Measurements from ENCODE around the gene CKS2. TPM values are rescaled to one million over a fixed set of nuclear protein-coding genes. Genes with fewer than 3 reads are reported as not detected.
A peak's percentile ranks its signal among the peaks of the same experiment; 100 is the strongest.

Gene CKS2
- total RNA-seq, 1 experiment from 2014 or later, result 93.8 TPM

DNA sequence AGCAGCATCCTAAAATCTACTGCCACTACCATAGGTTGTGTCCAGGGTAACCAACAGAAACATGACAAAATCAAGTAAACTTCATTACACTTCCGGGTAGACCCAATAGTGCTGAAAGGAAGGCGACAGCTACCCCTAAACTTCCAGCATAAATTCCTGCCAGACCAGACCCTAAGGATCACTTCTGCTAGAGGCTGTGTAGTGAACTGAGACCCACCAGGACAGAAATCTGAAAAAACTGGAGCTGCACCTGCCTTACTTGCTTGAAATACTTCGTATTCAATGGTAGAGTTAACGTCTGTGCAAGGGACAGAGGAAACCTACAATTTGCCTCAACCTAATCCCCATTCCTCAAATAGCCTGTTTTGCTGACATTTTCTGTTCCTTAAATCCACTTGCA, 6.3 kb downstream of the CKS2 start:
- no peaks in the 10 kb centered on the region for H3K9me3 ChIP-seq
- H3K27ac Mint-ChIP-seq (ENCODE audit: unreplicated experiment), result peak overlapping the region; percentile 89
- peaks cover 8% of the 10 kb centered on the region for H3K4me1 Mint-ChIP-seq (ENCODE audit: low read depth, unreplicated experiment)
- no peak for DNase-seq
- TF ChIP-seq, protein P1, sequence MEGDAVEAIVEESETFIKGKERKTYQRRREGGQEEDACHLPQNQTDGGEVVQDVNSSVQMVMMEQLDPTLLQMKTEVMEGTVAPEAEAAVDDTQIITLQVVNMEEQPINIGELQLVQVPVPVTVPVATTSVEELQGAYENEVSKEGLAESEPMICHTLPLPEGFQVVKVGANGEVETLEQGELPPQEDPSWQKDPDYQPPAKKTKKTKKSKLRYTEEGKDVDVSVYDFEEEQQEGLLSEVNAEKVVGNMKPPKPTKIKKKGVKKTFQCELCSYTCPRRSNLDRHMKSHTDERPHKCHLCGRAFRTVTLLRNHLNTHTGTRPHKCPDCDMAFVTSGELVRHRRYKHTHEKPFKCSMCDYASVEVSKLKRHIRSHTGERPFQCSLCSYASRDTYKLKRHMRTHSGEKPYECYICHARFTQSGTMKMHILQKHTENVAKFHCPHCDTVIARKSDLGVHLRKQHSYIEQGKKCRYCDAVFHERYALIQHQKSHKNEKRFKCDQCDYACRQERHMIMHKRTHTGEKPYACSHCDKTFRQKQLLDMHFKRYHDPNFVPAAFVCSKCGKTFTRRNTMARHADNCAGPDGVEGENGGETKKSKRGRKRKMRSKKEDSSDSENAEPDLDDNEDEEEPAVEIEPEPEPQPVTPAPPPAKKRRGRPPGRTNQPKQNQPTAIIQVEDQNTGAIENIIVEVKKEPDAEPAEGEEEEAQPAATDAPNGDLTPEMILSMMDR (IDR thresholded peaks at IDR 0.05; ENCODE audit: insufficient read depth in 1 of 2, low read depth in 1 of 2, low read length in 1 of 2, severe bottlenecking in 1 of 2, unreplicated experiment in 1 of 2), result no peak
- H3K4me3 Mint-ChIP-seq (ENCODE audit: unreplicated experiment), result peak overlapping the region; percentile 73
- no peaks in the 10 kb centered on the region for H3K27me3 Mint-ChIP-seq (ENCODE audit: insufficient read depth, unreplicated experiment)
- intact Hi-C loops (cut with micrococcal nuclease; ENCODE audit: unreplicated experiment), result loop anchor here (10.0 kb wide), 1 partner anchor 132 kb away; no protein-coding TSS in a partner anchor
- H3K36me3 ChIP-seq (ENCODE audit: control insufficient read depth, insufficient read depth, low read length), result no peaks in the 10 kb centered on the region
- peaks cover 51% of the 10 kb centered on the region for H3K36me3 Mint-ChIP-seq (ENCODE audit: insufficient read depth, unreplicated experiment)
- H3K4me3 ChIP-seq (ENCODE audit: low read depth, low read length), result no peak overlapping the region
- no peaks in the 10 kb centered on the region for H3K9me3 Mint-ChIP-seq (ENCODE audit: unreplicated experiment)
- BruUV-seq (replicated peaks), result no TSS peak
- CTCF ChIA-PET, result no interaction called here
- POLR2A ChIA-PET, result no interaction called here
- no peaks in the 10 kb centered on the region for H3K27me3 ChIP-seq (replicated peaks; ENCODE audit: control insufficient read depth, insufficient read depth, low read length)
- peaks cover 6% of the 10 kb centered on the region; the same call in 1 of the 2 replicates for H3K4me1 ChIP-seq

DNA sequence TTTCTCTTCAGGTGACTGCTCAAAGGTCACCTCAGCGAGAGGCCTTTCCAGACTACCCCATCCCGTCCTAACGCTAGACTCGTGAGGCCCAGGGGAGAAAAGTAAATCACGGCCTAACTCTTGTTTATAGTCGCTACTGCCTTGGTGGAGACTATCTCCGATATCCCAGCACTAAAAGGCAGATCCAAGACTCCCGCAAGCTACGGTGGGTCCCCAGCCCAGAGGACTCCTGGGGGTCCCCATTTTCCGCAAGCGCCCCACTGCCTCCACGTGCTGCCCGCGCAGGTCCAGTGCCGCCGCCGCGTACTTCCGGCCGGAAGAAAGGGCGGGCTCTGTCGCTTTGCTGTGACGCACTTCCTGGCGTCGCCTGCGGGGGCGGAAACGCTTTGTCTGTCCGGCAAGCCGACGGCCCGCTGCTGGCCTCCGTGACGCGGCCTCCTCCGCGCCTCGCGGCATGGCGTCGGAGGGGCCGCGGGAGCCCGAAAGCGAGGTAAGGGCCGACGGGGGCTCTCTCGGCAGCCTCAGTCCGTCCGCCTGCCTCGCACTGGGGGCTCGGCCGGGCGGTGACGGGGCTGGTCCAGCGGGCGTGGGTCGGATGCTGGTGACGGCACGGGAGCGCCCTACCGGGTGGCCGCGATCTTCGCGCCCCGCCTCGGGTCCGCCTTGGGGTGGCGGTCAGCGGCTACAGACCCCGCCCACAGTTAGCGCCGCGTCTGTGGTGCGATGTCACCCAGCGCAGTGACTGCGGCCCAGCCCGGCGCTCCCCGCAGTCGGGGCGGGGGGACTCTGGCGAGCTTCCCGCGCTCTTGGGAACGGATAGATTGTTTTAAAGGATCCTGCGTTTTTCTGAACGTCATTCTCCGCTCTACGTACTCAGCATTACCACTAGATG, 7.4 kb downstream of the CKS2 start, which contains the start of gene SECISBP2:
Gene SECISBP2, plus strand, starts transcription at position 378 of the 892 bp plus-strand sequence. Its CDS starts 77 bp downstream, at position 455.
- no peaks in the 10 kb centered on the region for H3K9me3 Mint-ChIP-seq (ENCODE audit: unreplicated experiment)
- Histone ChIP-seq H3K27me3 (replicated peaks; ENCODE audit: control insufficient read depth, insufficient read depth, low read length) (no peaks in the 10 kb centered on the region), H3K36me3 (ENCODE audit: control insufficient read depth, insufficient read depth, low read length) (no peaks in the 10 kb centered on the region), H3K9me3 (no peaks in the 10 kb centered on the region), H3K4me3 (ENCODE audit: low read depth, low read length) (peak within 1 kb of the TSS; percentile 64), H3K4me1 (peaks cover 14% of the 10 kb centered on the region)
- DNase-seq, result peak; percentile 91 to 92
- no TSS peak for BruUV-seq (replicated peaks)
- peaks cover 19% of the 10 kb centered on the region for H3K4me1 Mint-ChIP-seq (ENCODE audit: low read depth, unreplicated experiment)
- no peaks in the 10 kb centered on the region for H3K27me3 Mint-ChIP-seq (ENCODE audit: insufficient read depth, unreplicated experiment)
- H3K36me3 Mint-ChIP-seq (ENCODE audit: insufficient read depth, unreplicated experiment), result peaks cover 47% of the 10 kb centered on the region
- peak within 1 kb of the TSS; percentile 89 for H3K27ac Mint-ChIP-seq (ENCODE audit: unreplicated experiment)
- intact Hi-C loops (cut with micrococcal nuclease; ENCODE audit: unreplicated experiment), result loop anchor here (1.0 to 10.0 kb wide), 2 partner anchors 134 to 231 kb away; no protein-coding TSS in a partner anchor
- peak within 1 kb of the TSS; percentile 73 for H3K4me3 Mint-ChIP-seq (ENCODE audit: unreplicated experiment)
- POLR2A ChIA-PET, result no interaction called here
- TF ChIP-seq, protein P1 (IDR thresholded peaks at IDR 0.05; ENCODE audit: insufficient read depth in 1 of 2, low read depth in 1 of 2, low read length in 1 of 2, severe bottlenecking in 1 of 2, unreplicated experiment in 1 of 2), result peak in 1 of 2 experiments; percentile 48
- CTCF ChIA-PET, result interaction anchor here (0.6 to 1.6 kb wide), 4 partner anchors 9 to 784 kb away, joined by 3 to 4 read pairs (median 3); no protein-coding TSS in a partner anchor

DNA sequence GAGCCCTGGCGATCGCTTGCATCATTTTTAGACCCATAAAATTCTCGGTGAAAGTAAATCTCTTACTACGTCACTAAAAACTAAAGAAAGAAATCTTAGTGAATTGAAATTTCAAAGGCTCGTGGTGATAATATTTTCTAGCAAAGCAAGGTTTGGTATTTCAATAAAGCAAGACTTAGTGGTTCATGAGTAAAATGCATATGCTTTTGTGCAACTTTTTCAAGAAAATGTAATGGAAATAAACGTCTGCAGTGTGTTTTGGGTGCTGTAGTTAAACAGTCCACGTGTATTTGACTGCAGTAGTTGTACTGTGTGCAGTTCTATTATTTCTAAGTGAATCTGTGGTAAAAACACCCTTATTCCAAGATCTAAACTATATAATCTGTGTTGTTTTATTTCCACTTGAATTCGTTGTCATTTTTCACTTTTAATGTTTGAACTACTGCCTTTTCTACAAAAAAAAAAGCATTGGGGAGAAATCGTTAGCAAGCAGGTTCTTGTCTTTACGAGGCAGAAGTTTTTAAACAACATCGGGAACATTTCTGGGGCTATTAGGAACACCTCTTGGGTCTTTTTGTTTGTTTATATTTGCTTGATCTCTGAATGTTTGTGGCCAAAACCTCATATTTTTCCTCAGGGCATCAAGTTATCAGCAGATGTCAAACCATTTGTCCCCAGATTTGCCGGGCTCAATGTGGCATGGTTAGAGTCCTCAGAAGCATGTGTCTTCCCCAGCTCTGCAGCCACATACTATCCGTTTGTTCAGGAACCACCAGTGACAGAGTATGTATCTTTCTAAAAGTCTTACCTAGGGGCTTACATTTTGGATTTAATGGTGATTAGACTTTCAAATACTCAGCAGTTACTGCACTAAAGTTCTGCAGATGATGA, 8.3 kb downstream of the CKS2 start:
- intact Hi-C loops (cut with micrococcal nuclease; ENCODE audit: unreplicated experiment), result loop anchor here (10.0 kb wide), 1 partner anchor 134 kb away; no protein-coding TSS in a partner anchor
- TF ChIP-seq, protein P1 (IDR thresholded peaks at IDR 0.05; ENCODE audit: insufficient read depth in 1 of 2, low read depth in 1 of 2, low read length in 1 of 2, severe bottlenecking in 1 of 2, unreplicated experiment in 1 of 2), result no peak
- peaks cover 47% of the 10 kb centered on the region for H3K36me3 Mint-ChIP-seq (ENCODE audit: insufficient read depth, unreplicated experiment)

More for the DNA sequence above, 8.3 kb downstream of the CKS2 start:
- POLR2A ChIA-PET, result no interaction called here
- CTCF ChIA-PET, result interaction anchor here (0.6 to 1.6 kb wide), 3 partner anchors 229 to 783 kb away, joined by 3 to 4 read pairs (median 3); no protein-coding TSS in a partner anchor
- H3K27me3 ChIP-seq (replicated peaks; ENCODE audit: control insufficient read depth, insufficient read depth, low read length), result no peaks in the 10 kb centered on the region
- H3K27me3 Mint-ChIP-seq (ENCODE audit: insufficient read depth, unreplicated experiment), result no peaks in the 10 kb centered on the region
- BruUV-seq (replicated peaks), result TSS peak; percentile 5
- no peaks in the 10 kb centered on the region for H3K9me3 ChIP-seq
- H3K4me1 ChIP-seq, result peaks cover 17% of the 10 kb centered on the region
- peak overlapping the region; percentile 73 for H3K4me3 Mint-ChIP-seq (ENCODE audit: unreplicated experiment)
- H3K4me1 Mint-ChIP-seq (ENCODE audit: low read depth, unreplicated experiment), result peaks cover 22% of the 10 kb centered on the region
- peak overlapping the region; percentile 89 for H3K27ac Mint-ChIP-seq (ENCODE audit: unreplicated experiment)
- H3K9me3 Mint-ChIP-seq (ENCODE audit: unreplicated experiment), result no peaks in the 10 kb centered on the region
- H3K4me3 ChIP-seq (ENCODE audit: low read depth, low read length), result peak overlapping the region; percentile 64
- H3K36me3 ChIP-seq (ENCODE audit: control insufficient read depth, insufficient read depth, low read length), result no peaks in the 10 kb centered on the region
- DNase-seq, result no peak

All from Caco-2 (cell line).